K562 (cell line): Measurements from ENCODE around the gene CITED2. TPM values are rescaled to one million over a fixed set of nuclear protein-coding genes. Genes with fewer than 3 reads are reported as not detected.

Experiments
- CEBPB ChIP-seq: fragments of 450-650 bp; IDR thresholded peaks from 2 replicates; pipeline ENCODE4 v1.6.1; 2016; ENCODE audit warnings: missing genetic modification characterization, missing compliant biosample characterization
- CEBPG ChIP-seq, 3 experiments: fragments of 200-800 bp in 1 of 3; sonication (Bioruptor generic) in 1 of 3; sonication (generic) in 1 of 3; formaldehyde crosslinking in 1 of 3; IDR thresholded peaks in 2 of 3; conservative IDR thresholded peaks in 1 of 3; 2 replicates each; pipeline versions ENCODE4 v1.6.1 to v1.8.0; 2016 to 2022; ENCODE audit warnings: missing compliant biosample characterization in 2 of 3, missing genetic modification characterization in 2 of 3, mild to moderate bottlenecking in 1 of 3, missing genetic modification reagents in 1 of 3
- DACH1 ChIP-seq: fragments of 450-650 bp; IDR thresholded peaks from 2 replicates; pipeline ENCODE4 v1.6.1; 2018; ENCODE audit not compliant: partially characterized antibody
- GATA2 ChIP-seq: sonication (generic); formaldehyde crosslinking; IDR thresholded peaks from 2 replicates; pipeline ENCODE4 v1.4.0; 2020; ENCODE audit warnings: mild to moderate bottlenecking, missing genetic modification reagents
- GATAD2B ChIP-seq: fragments of 450-650 bp; IDR thresholded peaks from 2 replicates; pipeline ENCODE4 v1.6.1; 2017; ENCODE audit warnings: mild to moderate bottlenecking, borderline replicate concordance
- KDM1A ChIP-seq, 2 experiments: fragments of 450-650 bp; IDR thresholded peaks; 2 replicates each; pipeline ENCODE4 v1.6.1; 2016; ENCODE audit warnings: mild to moderate bottlenecking in 2 of 2
- LEF1 ChIP-seq: fragments of 450-650 bp; IDR thresholded peaks from 2 replicates; pipeline ENCODE4 v1.6.1; 2016; ENCODE audit warnings: mild to moderate bottlenecking
- MEF2D ChIP-seq: conservative IDR thresholded peaks from 2 replicates; pipeline ENCODE4 v1.6.1; 2016; ENCODE audit warnings: low read depth, missing genetic modification characterization, missing compliant biosample characterization
- NEUROD1 ChIP-seq: fragments of 150-350 bp; IDR thresholded peaks from 2 replicates; pipeline ENCODE4 v1.6.1; 2014; ENCODE audit warnings: borderline replicate concordance, low read length, low read depth; ENCODE audit not compliant: partially characterized antibody
- NR2C2 ChIP-seq, 2 experiments: fragments of 200-800 bp in 1 of 2; sonication (Bioruptor generic) in 1 of 2; sonication (generic) in 1 of 2; formaldehyde crosslinking in 1 of 2; IDR thresholded peaks; 2 replicates each; pipeline versions ENCODE4 v1.6.1 to v1.8.0; 2016 to 2022; ENCODE audit warnings: mild to moderate bottlenecking in 1 of 2, missing compliant biosample characterization in 1 of 2, missing genetic modification characterization in 1 of 2, missing genetic modification reagents in 1 of 2
- RAD21 ChIP-seq, 2 experiments: fragments of 250-450 bp in 1 of 2; fragments of 450-650 bp in 1 of 2; sonication (Bioruptor Pico) in 1 of 2; formaldehyde crosslinking in 1 of 2; IDR thresholded peaks in 1 of 2; conservative IDR thresholded peaks in 1 of 2; 2 replicates each; pipeline versions ENCODE4 v1.4.0 to v1.8.0; 2020 to 2022; ENCODE audit warnings: mild to moderate bottlenecking in 2 of 2, moderate library complexity in 1 of 2
- SMAD4 ChIP-seq: fragments of 250-450 bp; sonication (Bioruptor Pico); conservative IDR thresholded peaks from 2 replicates; pipeline ENCODE4 v1.8.0; 2021; ENCODE audit warnings: inconsistent platforms, mild to moderate bottlenecking, moderate library complexity
- SMARCA4 ChIP-seq: fragments of 450-650 bp; IDR thresholded peaks from 2 replicates; pipeline ENCODE4 v1.6.1; 2016
- SP1 ChIP-seq: sonication (generic); formaldehyde crosslinking; IDR thresholded peaks from 2 replicates; pipeline ENCODE4 v1.8.1; 2022; ENCODE audit warnings: mild to moderate bottlenecking, missing genetic modification reagents
- TRIM24 ChIP-seq, 2 experiments: fragments of 450-650 bp; IDR thresholded peaks; 2 replicates each; pipeline ENCODE4 v1.6.1; 2016
- YBX1 ChIP-seq: fragments of 450-650 bp; IDR thresholded peaks from 2 replicates; pipeline ENCODE4 v1.7.1; 2016; ENCODE audit warnings: mild to moderate bottlenecking
- ZNF175 ChIP-seq: fragments of 200-800 bp; sonication (Bioruptor generic); IDR thresholded peaks from 2 replicates; pipeline ENCODE4 v1.6.1; 2016; ENCODE audit warnings: low read depth, mild to moderate bottlenecking, missing genetic modification characterization, missing compliant biosample characterization
- polyA plus RNA-seq, 8 experiments: library from polyadenylated mRNA; depleted of rRNA in 4 of 8; stranded (reverse) in 5 of 8; unstranded in 3 of 8; fragments of >200 nt; fragmentation: Nextera tagmentation in 2 of 8; fragmentation: Illumina TruSeq in 1 of 8; extraction: Ambion mirVana in 2 of 8; extraction: Trizol in 1 of 8; gene quantifications; 2 replicates each; pipeline versions ENCODE4 v1.2.1 to v1.2.3, GENCODE V29; 2011 to 2014; ENCODE audit warnings: inconsistent platforms in 1 of 8, missing spikeins in 1 of 8
- total RNA-seq, 7 experiments: library from RNA; depleted of rRNA in 6 of 7; stranded (reverse); fragments of >200 nt in 6 of 7; fragmentation: Illumina TruSeq in 2 of 7; extraction: Trizol in 2 of 7; gene quantifications; 2 replicates each; pipeline versions ENCODE4 v1.2.1 to v1.2.3, GENCODE V29; 2011 to 2021; ENCODE audit warnings: low replicate concordance in 1 of 7
- TF ChIP-seq, protein P1 (sequence below): sonication (generic); formaldehyde crosslinking; IDR thresholded peaks from 2 replicates; pipeline ENCODE4 v1.8.0; 2022; ENCODE audit warnings: mild to moderate bottlenecking, low read depth, missing genetic modification reagents
- TF ChIP-seq, protein P2 (sequence below): fragments of 450-650 bp; IDR thresholded peaks from 2 replicates; pipeline ENCODE4 v1.7.1; 2018; ENCODE audit warnings: mild to moderate bottlenecking, low read depth; ENCODE audit not compliant: partially characterized antibody
- TF ChIP-seq, protein P3 (sequence below): fragments of 450-650 bp; IDR thresholded peaks from 2 replicates; pipeline ENCODE4 v1.6.1; 2018; ENCODE audit not compliant: partially characterized antibody

Gene CITED2
- total and polyA plus RNA-seq, 9 of the 15 experiments (the other 6 are each of a cell fraction or from before 2014, with no cell fraction given), result 0.21 to 86.1 (median 17.5) TPM

DNA sequence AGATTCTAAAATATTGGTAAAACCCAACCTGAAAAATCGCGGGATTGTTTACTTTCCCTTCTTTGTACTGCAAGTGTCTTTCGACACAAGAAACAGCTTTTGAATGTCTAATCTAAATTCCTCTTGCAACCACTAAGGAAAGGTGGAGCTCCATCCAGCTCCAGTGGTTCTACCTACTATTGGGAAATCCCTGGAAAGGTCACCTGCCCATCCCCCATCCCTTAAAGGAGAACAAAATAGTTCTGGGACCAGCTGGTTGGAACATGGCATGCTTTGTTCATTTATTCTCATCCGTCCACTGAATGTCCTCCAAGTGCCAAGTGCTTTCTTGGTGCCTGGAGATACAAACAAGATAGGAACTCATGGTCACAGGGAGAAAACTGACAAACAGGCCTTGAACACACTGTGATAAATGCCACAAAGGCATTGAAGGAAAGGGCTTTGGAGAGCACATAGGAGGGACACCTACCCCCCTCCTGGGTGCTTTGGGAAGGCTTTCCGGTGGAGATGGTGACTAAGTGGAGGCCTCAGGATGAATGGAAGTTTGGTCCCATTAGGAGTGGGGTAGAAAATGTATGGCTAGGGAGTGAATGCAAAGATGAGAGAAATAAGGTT lies 2.3 kb upstream of the CITED2 start (continued):
- TF ChIP-seq YBX1 (no peak), LEF1 (peak; percentile 24; the same call in 1 of the 2 replicates), SMAD4 (0 out of 2 replicates have a peak, but pooled peaks have one; percentile 7), MEF2D (tag) (no peak), SMARCA4 (0 out of 2 replicates have a peak, but pooled peaks have one; percentile 11), DACH1 (peak; percentile 37), NR2C2 (CRISPR knock-in tag; IDR thresholded peaks at IDR 0.05) (no peak), NR2C2 (tag; IDR thresholded peaks at IDR 0.05) (peak; percentile 74), ZNF175 (CRISPR knock-in tag) (no peak), KDM1A (IDR thresholded peaks at IDR 0.05) (no peak), SP1 (no peak), GATAD2B (0 out of 2 replicates have a peak, but pooled peaks have one; percentile 12), TRIM24 (IDR thresholded peaks at IDR 0.05) (0 out of 4 replicates have a peak, but pooled peaks of 1 of the 2 experiments have one; percentile 27), GATA2 (CRISPR knock-in tag) (peak; percentile 55), NEUROD1 (no peak), CEBPB (tag) (peak; percentile 98), RAD21 (CRISPR knock-in tag; conservative IDR thresholded peaks at IDR 0.05 in 1 of 2, IDR thresholded peaks at IDR 0.05 in 1 of 2) (peak in 1 of 2 experiments; percentile 33; a peak in 3 of 4 replicates), CEBPG (CRISPR knock-in tag; IDR thresholded peaks at IDR 0.05) (peak; percentile 57), CEBPG (tag; conservative IDR thresholded peaks at IDR 0.05 in 1 of 2, IDR thresholded peaks at IDR 0.05 in 1 of 2) (peak; percentile 73 to 85)
- TF ChIP-seq, protein P1, sequence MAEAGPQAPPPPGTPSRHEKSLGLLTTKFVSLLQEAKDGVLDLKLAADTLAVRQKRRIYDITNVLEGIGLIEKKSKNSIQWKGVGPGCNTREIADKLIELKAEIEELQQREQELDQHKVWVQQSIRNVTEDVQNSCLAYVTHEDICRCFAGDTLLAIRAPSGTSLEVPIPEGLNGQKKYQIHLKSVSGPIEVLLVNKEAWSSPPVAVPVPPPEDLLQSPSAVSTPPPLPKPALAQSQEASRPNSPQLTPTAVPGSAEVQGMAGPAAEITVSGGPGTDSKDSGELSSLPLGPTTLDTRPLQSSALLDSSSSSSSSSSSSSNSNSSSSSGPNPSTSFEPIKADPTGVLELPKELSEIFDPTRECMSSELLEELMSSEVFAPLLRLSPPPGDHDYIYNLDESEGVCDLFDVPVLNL, result no peak
- TF ChIP-seq, protein P2, sequence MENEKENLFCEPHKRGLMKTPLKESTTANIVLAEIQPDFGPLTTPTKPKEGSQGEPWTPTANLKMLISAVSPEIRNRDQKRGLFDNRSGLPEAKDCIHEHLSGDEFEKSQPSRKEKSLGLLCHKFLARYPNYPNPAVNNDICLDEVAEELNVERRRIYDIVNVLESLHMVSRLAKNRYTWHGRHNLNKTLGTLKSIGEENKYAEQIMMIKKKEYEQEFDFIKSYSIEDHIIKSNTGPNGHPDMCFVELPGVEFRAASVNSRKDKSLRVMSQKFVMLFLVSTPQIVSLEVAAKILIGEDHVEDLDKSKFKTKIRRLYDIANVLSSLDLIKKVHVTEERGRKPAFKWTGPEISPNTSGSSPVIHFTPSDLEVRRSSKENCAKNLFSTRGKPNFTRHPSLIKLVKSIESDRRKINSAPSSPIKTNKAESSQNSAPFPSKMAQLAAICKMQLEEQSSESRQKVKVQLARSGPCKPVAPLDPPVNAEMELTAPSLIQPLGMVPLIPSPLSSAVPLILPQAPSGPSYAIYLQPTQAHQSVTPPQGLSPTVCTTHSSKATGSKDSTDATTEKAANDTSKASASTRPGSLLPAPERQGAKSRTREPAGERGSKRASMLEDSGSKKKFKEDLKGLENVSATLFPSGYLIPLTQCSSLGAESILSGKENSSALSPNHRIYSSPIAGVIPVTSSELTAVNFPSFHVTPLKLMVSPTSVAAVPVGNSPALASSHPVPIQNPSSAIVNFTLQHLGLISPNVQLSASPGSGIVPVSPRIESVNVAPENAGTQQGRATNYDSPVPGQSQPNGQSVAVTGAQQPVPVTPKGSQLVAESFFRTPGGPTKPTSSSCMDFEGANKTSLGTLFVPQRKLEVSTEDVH, result no peak
- TF ChIP-seq, protein P3, sequence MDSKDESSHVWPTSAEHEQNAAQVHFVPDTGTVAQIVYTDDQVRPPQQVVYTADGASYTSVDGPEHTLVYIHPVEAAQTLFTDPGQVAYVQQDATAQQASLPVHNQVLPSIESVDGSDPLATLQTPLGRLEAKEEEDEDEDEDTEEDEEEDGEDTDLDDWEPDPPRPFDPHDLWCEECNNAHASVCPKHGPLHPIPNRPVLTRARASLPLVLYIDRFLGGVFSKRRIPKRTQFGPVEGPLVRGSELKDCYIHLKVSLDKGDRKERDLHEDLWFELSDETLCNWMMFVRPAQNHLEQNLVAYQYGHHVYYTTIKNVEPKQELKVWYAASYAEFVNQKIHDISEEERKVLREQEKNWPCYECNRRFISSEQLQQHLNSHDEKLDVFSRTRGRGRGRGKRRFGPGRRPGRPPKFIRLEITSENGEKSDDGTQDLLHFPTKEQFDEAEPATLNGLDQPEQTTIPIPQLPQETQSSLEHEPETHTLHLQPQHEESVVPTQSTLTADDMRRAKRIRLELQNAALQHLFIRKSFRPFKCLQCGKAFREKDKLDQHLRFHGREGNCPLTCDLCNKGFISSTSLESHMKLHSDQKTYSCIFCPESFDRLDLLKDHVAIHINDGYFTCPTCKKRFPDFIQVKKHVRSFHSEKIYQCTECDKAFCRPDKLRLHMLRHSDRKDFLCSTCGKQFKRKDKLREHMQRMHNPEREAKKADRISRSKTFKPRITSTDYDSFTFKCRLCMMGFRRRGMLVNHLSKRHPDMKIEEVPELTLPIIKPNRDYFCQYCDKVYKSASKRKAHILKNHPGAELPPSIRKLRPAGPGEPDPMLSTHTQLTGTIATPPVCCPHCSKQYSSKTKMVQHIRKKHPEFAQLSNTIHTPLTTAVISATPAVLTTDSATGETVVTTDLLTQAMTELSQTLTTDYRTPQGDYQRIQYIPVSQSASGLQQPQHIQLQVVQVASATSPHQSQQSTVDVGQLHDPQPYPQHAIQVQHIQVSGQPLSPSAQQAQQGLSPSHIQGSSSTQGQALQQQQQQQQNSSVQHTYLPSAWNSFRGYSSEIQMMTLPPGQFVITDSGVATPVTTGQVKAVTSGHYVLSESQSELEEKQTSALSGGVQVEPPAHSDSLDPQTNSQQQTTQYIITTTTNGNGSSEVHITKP, result peak; percentile 9
